OCI-LY3 (cell line): Measurements from ENCODE around the gene RELCH.

Experiments used
- EZH2phosphoT487 ChIP-seq: fragments of 200-600 bp; shearing (Covaris generic); IDR thresholded peaks from 2 replicates; pipeline ENCODE4 v1.6.1; 2018; ENCODE audit warnings: antibody characterized with exemption, mixed run types, low read depth
- TF ChIP-seq, protein P1 (sequence below): fragments of 200-600, 300-600 bp; sonication (generic); IDR thresholded peaks from 2 replicates; pipeline ENCODE4 v1.5.1; 2014; ENCODE audit warnings: antibody characterized with exemption, low read length, low read depth

DNA sequence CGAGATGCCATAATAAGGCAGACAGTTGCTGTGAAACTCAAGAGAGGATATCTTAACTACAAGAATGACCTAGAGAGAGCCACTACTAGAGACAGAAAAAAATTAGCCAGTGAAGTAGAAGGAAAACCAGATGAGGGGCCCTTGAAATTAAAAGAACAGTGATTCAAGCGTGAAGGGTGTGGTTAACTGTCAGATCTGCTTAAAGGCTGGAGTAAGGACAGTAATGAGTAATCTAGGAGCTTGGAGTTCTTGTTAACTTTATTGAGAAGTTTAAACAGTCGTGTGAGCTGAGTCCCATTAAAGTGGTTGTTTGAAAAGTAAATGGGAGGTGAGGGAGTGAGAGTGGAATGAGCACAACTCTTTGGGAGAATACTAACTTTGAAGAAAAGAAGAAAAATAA, 21.5 kb upstream of the RELCH start:
- TF ChIP-seq, protein P1, sequence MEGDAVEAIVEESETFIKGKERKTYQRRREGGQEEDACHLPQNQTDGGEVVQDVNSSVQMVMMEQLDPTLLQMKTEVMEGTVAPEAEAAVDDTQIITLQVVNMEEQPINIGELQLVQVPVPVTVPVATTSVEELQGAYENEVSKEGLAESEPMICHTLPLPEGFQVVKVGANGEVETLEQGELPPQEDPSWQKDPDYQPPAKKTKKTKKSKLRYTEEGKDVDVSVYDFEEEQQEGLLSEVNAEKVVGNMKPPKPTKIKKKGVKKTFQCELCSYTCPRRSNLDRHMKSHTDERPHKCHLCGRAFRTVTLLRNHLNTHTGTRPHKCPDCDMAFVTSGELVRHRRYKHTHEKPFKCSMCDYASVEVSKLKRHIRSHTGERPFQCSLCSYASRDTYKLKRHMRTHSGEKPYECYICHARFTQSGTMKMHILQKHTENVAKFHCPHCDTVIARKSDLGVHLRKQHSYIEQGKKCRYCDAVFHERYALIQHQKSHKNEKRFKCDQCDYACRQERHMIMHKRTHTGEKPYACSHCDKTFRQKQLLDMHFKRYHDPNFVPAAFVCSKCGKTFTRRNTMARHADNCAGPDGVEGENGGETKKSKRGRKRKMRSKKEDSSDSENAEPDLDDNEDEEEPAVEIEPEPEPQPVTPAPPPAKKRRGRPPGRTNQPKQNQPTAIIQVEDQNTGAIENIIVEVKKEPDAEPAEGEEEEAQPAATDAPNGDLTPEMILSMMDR: no peak
- no peak for TF ChIP-seq EZH2phosphoT487
